H1 (cell line): Measurements from ENCODE around the gene AKR1B15. TPM values are rescaled to one million over a fixed set of nuclear protein-coding genes. Genes with fewer than 3 reads are reported as not detected.

Experiments
- CTCF ChIA-PET: fragments of 300-600 bp; sonication (Branson Sonifier 250); formaldehyde crosslinking; loops from one replicate; lab custom pipeline; 2021; ENCODE audit not compliant: partially characterized antibody; lab: Charles Lee
- POLR2A ChIA-PET: fragments of 300-600 bp; sonication (Branson Sonifier 250); formaldehyde crosslinking; loops from one replicate; lab custom pipeline; 2021; ENCODE audit warnings: inconsistent platforms; ENCODE audit not compliant: partially characterized antibody; lab: Charles Lee
- DNase-seq, 2 experiments: peaks; one replicate each; pipeline versions ENCODE4 v3.0.0 to v3.0.0-alpha.2; 2010 to 2022; ENCODE audit warnings: low spot score in 2 of 2, low read depth in 1 of 2, mixed read lengths in 1 of 2
- FAIRE-seq: peaks from 2 replicates; lab custom pipeline; 2011; peaks lifted over from hg19 to GRCh38; lab: Jason Lieb, UNC
- H2AFZ ChIP-seq: 2 replicates; pipeline ENCODE4 v1.8.1; 2012; ENCODE audit warnings: low read length, inconsistent platforms
- H2AK5ac ChIP-seq: 2 replicates; pipeline ENCODE4 v1.6.1; 2013; ENCODE audit warnings: low read depth, low read length
- H2BK120ac ChIP-seq: replicated peaks from 2 replicates; pipeline ENCODE3; 2013; ENCODE audit warnings: low read depth, low read length, inconsistent platforms
- H2BK12ac ChIP-seq: 2 replicates; pipeline ENCODE4 v1.6.1; 2013; ENCODE audit warnings: low read depth, low read length
- H2BK15ac ChIP-seq: 2 replicates; pipeline ENCODE4 v1.6.1; 2013; ENCODE audit warnings: low read length
- H2BK20ac ChIP-seq: 2 replicates; pipeline ENCODE4 v1.6.1; 2013; ENCODE audit warnings: low read length
- H2BK5ac ChIP-seq: 2 replicates; pipeline ENCODE4 v1.6.1; 2013; ENCODE audit warnings: low read depth, low read length
- H3K14ac ChIP-seq: 2 replicates; pipeline ENCODE4 v1.6.1; 2013; ENCODE audit warnings: inconsistent platforms; ENCODE audit not compliant: insufficient read length
- H3K18ac ChIP-seq: 2 replicates; pipeline ENCODE4 v1.6.1; 2013; ENCODE audit warnings: low read length; ENCODE audit errors: extremely low read depth
- H3K23ac ChIP-seq: 2 replicates; pipeline ENCODE4 v1.6.1; 2013; ENCODE audit warnings: inconsistent platforms; ENCODE audit not compliant: insufficient read length
- H3K23me2 ChIP-seq: 2 replicates; pipeline ENCODE4 v1.6.1; 2013; ENCODE audit warnings: low read depth, low read length
- H3K27ac ChIP-seq: 2 replicates; pipeline ENCODE4 v1.6.1; 2011; ENCODE audit warnings: low read depth, low read length, inconsistent platforms
- H3K27me3 ChIP-seq, 4 experiments: replicated peaks in 1 of 4; 1 replicate in 1 of 4; 2 replicates in 3 of 4; pipeline versions ENCODE4 v1.6.1 to v1.8.1; 2011 to 2013; ENCODE audit warnings: low read length in 3 of 4, mild to moderate bottlenecking in 3 of 4, inconsistent platforms in 2 of 4, mixed read lengths in 2 of 4, moderate library complexity in 1 of 4; ENCODE audit not compliant: control insufficient read depth in 3 of 4, insufficient read depth in 3 of 4; ENCODE audit errors: extremely low read depth in 1 of 4
- H3K36me3 ChIP-seq, 4 experiments: 2 replicates each; pipeline versions ENCODE4 v1.6.1 to v1.8.1; 2011 to 2013; ENCODE audit warnings: mild to moderate bottlenecking in 4 of 4, low read length in 3 of 4, moderate library complexity in 2 of 4, control low read depth in 1 of 4, inconsistent platforms in 1 of 4; ENCODE audit not compliant: insufficient read depth in 4 of 4, control insufficient read depth in 2 of 4
- H3K4ac ChIP-seq: replicated peaks from 2 replicates; pipeline ENCODE3; 2013; ENCODE audit warnings: low read length, low read depth, mixed read lengths, inconsistent platforms; ENCODE audit not compliant: insufficient read length
- H3K4me1 ChIP-seq, 4 experiments: replicated peaks in 1 of 4; 1 replicate in 1 of 4; 2 replicates in 3 of 4; pipeline versions ENCODE4 v1.6.1 to v1.8.1; 2011 to 2013; ENCODE audit warnings: low read length in 3 of 4, inconsistent platforms in 2 of 4, mixed read lengths in 1 of 4; ENCODE audit not compliant: insufficient read depth in 4 of 4, control insufficient read depth in 3 of 4
- H3K4me2 ChIP-seq, 2 experiments: 2 replicates each; pipeline versions ENCODE4 v1.6.1 to v1.8.1; 2011 to 2013; ENCODE audit warnings: low read depth in 2 of 2, low read length in 2 of 2, control low read depth in 1 of 2, inconsistent platforms in 1 of 2, mild to moderate bottlenecking in 1 of 2; ENCODE audit not compliant: insufficient read depth in 1 of 2
- H3K4me3 ChIP-seq, 4 experiments: fragments of 200-600, 300-600 bp in 1 of 4; sonication (generic), shearing (Covaris generic), sonication (Bioruptor Twin) in 1 of 4; 2 replicates each; pipeline versions ENCODE4 v1.5.1 to v1.8.1; 2011 to 2016; ENCODE audit warnings: low read length in 4 of 4, low read depth in 3 of 4, control low read depth in 2 of 4, inconsistent platforms in 2 of 4, mild to moderate bottlenecking in 2 of 4, mixed read lengths in 1 of 4, moderate library complexity in 1 of 4; ENCODE audit not compliant: insufficient read depth in 2 of 4; ENCODE audit errors: extremely low read depth in 1 of 4
- H3K56ac ChIP-seq: replicated peaks from 2 replicates; pipeline ENCODE3; 2013; ENCODE audit warnings: low read depth, mild to moderate bottlenecking, mixed read lengths, low read length, inconsistent platforms; ENCODE audit not compliant: insufficient read length
- H3K79me1 ChIP-seq: 2 replicates; pipeline ENCODE4 v1.6.1; 2013; ENCODE audit warnings: low read depth, low read length, control low read depth
- H3K79me2 ChIP-seq, 2 experiments: 2 replicates each; pipeline versions ENCODE4 v1.6.1 to v1.8.1; 2012 to 2013; ENCODE audit warnings: low read length in 2 of 2, mild to moderate bottlenecking in 2 of 2, inconsistent platforms in 1 of 2; ENCODE audit not compliant: insufficient read depth in 2 of 2, control insufficient read depth in 1 of 2
- H3K9ac ChIP-seq, 4 experiments: replicated peaks in 1 of 4; 1 replicate in 1 of 4; 2 replicates in 3 of 4; pipeline versions ENCODE4 v1.6.1 to v1.8.1; 2011 to 2013; ENCODE audit warnings: low read depth in 3 of 4, low read length in 3 of 4, control low read depth in 2 of 4, mild to moderate bottlenecking in 2 of 4, moderate library complexity in 2 of 4, inconsistent platforms in 1 of 4; ENCODE audit errors: extremely low read depth in 1 of 4
- H3K9me3 ChIP-seq, 2 experiments: 2 replicates each; pipeline versions ENCODE4 v1.6.1 to v1.8.1; 2012 to 2013; ENCODE audit warnings: mild to moderate bottlenecking in 2 of 2, moderate library complexity in 2 of 2, control low read depth in 1 of 2, inconsistent platforms in 1 of 2, low read depth in 1 of 2, low read length in 1 of 2, mixed read lengths in 1 of 2; ENCODE audit not compliant: insufficient read depth in 2 of 2
- H4K20me1 ChIP-seq, 2 experiments: replicated peaks in 1 of 2; 2 replicates each; pipeline versions ENCODE3 to v1.8.1; 2011 to 2013; ENCODE audit warnings: inconsistent platforms in 2 of 2, low read length in 2 of 2, mild to moderate bottlenecking in 1 of 2; ENCODE audit not compliant: insufficient read depth in 2 of 2, control insufficient read depth in 1 of 2
- H4K5ac ChIP-seq: 2 replicates; pipeline ENCODE4 v1.6.1; 2013; ENCODE audit warnings: low read length, low read depth, mixed read lengths, inconsistent platforms; ENCODE audit not compliant: insufficient read length
- H4K8ac ChIP-seq: 2 replicates; pipeline ENCODE4 v1.8.0; 2013; ENCODE audit warnings: mild to moderate bottlenecking, moderate library complexity, low read length, inconsistent platforms; ENCODE audit not compliant: insufficient read depth; ENCODE audit errors: extremely low read depth
- H4K91ac ChIP-seq: replicated peaks from 2 replicates; pipeline ENCODE3; 2013; ENCODE audit warnings: low read length, mixed read lengths, inconsistent platforms; ENCODE audit not compliant: insufficient read length
- BCL11A ChIP-seq, 2 experiments: IDR thresholded peaks; one replicate each; pipeline ENCODE4 v1.6.1; 2011; ENCODE audit warnings: low read depth in 2 of 2, low read length in 2 of 2, mild to moderate bottlenecking in 2 of 2
- BRCA1 ChIP-seq: IDR thresholded peaks from 2 replicates; pipeline ENCODE4 v1.6.1; 2012; ENCODE audit warnings: low read depth, low read length, improper control_type of control experiment
- CBX5 ChIP-seq: fragments of 300-800, 300-1000 bp; sonication (generic); IDR thresholded peaks from 2 replicates; pipeline ENCODE4 v1.7.1; 2016; ENCODE audit warnings: antibody characterized with exemption, low read length, low read depth
- CEBPB ChIP-seq: IDR thresholded peaks from 2 replicates; pipeline ENCODE4 v1.6.1; 2012; ENCODE audit warnings: low read depth, low read length
- CREB1 ChIP-seq: IDR thresholded peaks from 2 replicates; pipeline ENCODE4 v1.6.1; 2012; ENCODE audit warnings: inconsistent platforms
- EZH2 ChIP-seq: fragments of 200-600 bp; sonication (generic); IDR thresholded peaks from 2 replicates; pipeline ENCODE4 v1.7.1; 2012; ENCODE audit warnings: low read depth, mild to moderate bottlenecking, moderate library complexity, low read length, inconsistent platforms; ENCODE audit not compliant: severe bottlenecking
- GABPA ChIP-seq: IDR thresholded peaks from 2 replicates; pipeline ENCODE4 v1.6.1; 2011; ENCODE audit warnings: mild to moderate bottlenecking, low read length, moderate library complexity, borderline replicate concordance; ENCODE audit not compliant: insufficient read depth
- HDAC2 ChIP-seq, 2 experiments: fragments of 300-600 bp in 1 of 2; sonication (generic) in 1 of 2; IDR thresholded peaks; 2 replicates each; pipeline ENCODE4 v1.6.1; 2011 to 2012; ENCODE audit warnings: low read depth in 2 of 2, low read length in 2 of 2, mild to moderate bottlenecking in 2 of 2, moderate library complexity in 2 of 2, borderline replicate concordance in 1 of 2, inconsistent platforms in 1 of 2
- KDM4A ChIP-seq: IDR thresholded peaks from one replicate; pipeline ENCODE4 v1.7.1; 2012; ENCODE audit warnings: low read depth, mild to moderate bottlenecking, moderate library complexity, low read length, inconsistent platforms; ENCODE audit not compliant: severe bottlenecking
- MAX ChIP-seq: IDR thresholded peaks from 2 replicates; pipeline ENCODE4 v1.6.1; 2012; ENCODE audit warnings: inconsistent platforms
- POLR2A ChIP-seq, 2 experiments: IDR thresholded peaks; 1 replicate in 1 of 2; 2 replicates in 1 of 2; pipeline ENCODE4 v1.6.1; 2011; ENCODE audit warnings: low read depth in 2 of 2, low read length in 2 of 2, mild to moderate bottlenecking in 2 of 2; ENCODE audit errors: control extremely low read depth in 1 of 2
- RFX5 ChIP-seq: IDR thresholded peaks from 2 replicates; pipeline ENCODE4 v1.6.1; 2011; ENCODE audit warnings: low read depth, low read length, improper control_type of control experiment, borderline replicate concordance
- TBP ChIP-seq: IDR thresholded peaks from 2 replicates; pipeline ENCODE4 v1.6.1; 2011; ENCODE audit warnings: low read depth, low read length, improper control_type of control experiment
- TCF12 ChIP-seq: IDR thresholded peaks from 2 replicates; pipeline ENCODE4 v1.6.1; 2011; ENCODE audit warnings: low read depth, mild to moderate bottlenecking, low read length
- YY1 ChIP-seq: IDR thresholded peaks from 2 replicates; pipeline ENCODE4 v1.6.1; 2011; ENCODE audit warnings: low read depth, mild to moderate bottlenecking, low read length
- WGBS, 2 experiments: shearing (Covaris generic) in 1 of 2; methylation state at CpG; one replicate each; pipeline versions ENCODE4 v1.1.6 to v1.1.7; 2013 to 2015; ENCODE audit warnings: low lambda C conversion rate in 2 of 2, mixed read lengths in 2 of 2, inconsistent platforms in 1 of 2, low coverage in 1 of 2, missing lambda C conversion rate in 1 of 2; ENCODE audit not compliant: insufficient replicate concordance in 2 of 2, insufficient coverage in 1 of 2, insufficient read length in 1 of 2; ENCODE audit errors: extremely low coverage in 1 of 2, missing lambda C conversion rate in 1 of 2; 5-methylcytosine and 5-hydroxymethylcytosine counted together
- polyA plus RNA-seq, 7 experiments: library from polyadenylated mRNA; depleted of rRNA in 3 of 7; stranded (reverse) in 5 of 7; unstranded in 2 of 7; fragments of >200 nt in 5 of 7; fragments of 200-250 nt in 2 of 7; gene quantifications; 1 replicate in 5 of 7; 2 replicates in 1 of 7; 4 replicates in 1 of 7; pipeline versions ENCODE4 v1.2.1 to v1.2.3, GENCODE V29; 2011 to 2013; ENCODE audit warnings: missing spikeins in 2 of 7, mixed read lengths in 2 of 7
- total RNA-seq: library from RNA; stranded (reverse); fragmentation: NEBNext Ultra II Directional; extraction: Animal tissue kit (Norgen Biotek cat#: 25700); gene quantifications from 2 replicates; pipeline ENCODE4 v1.2.1, GENCODE V29; 2021

AKR1B15 gene
- total and polyA plus RNA-seq, 2 of the 8 experiments (the other 6 are each of a cell fraction or from before 2014, with no cell fraction given) = 0.15 to 0.47 TPM

GRCh38 chr7:134589491-134589941 lies 40.6 kb downstream of the AKR1B15 start:
- CTCF ChIA-PET = no interaction called here
- no peak overlapping the region for H2BK15ac ChIP-seq
- no peak overlapping the region for H4K5ac ChIP-seq
- POLR2A ChIA-PET = no interaction called here
- H3K27me3 ChIP-seq = no peaks in the 10 kb centered on the region
- no peak overlapping the region for H2BK20ac ChIP-seq
- H4K91ac ChIP-seq = no peak overlapping the region
- no peak overlapping the region for H3K18ac ChIP-seq
- no peaks in the 10 kb centered on the region for H3K79me2 ChIP-seq
- no peak overlapping the region for H3K4me3 ChIP-seq
- no peaks in the 10 kb centered on the region for H3K79me1 ChIP-seq
- H3K56ac ChIP-seq = no peak overlapping the region
- H3K36me3 ChIP-seq = no peaks in the 10 kb centered on the region
- no peak overlapping the region for H2AFZ ChIP-seq
- H4K8ac ChIP-seq = no peak overlapping the region
- no peak overlapping the region for H2AK5ac ChIP-seq
- H3K23me2 ChIP-seq = no peaks in the 10 kb centered on the region; the same call in 1 of the 2 replicates
- H3K4me2 ChIP-seq = no peak overlapping the region
- no peak overlapping the region for H3K27ac ChIP-seq
- H3K9me3 ChIP-seq = no peaks in the 10 kb centered on the region; a peak in 1 of 4 replicates
- no peaks in the 10 kb centered on the region for H3K4me1 ChIP-seq
- DNase-seq (no peak), FAIRE-seq (no peak)
- TF ChIP-seq KDM4A (no peak), BRCA1 (no peak), TBP (no peak), YY1 (no peak), HDAC2 (IDR thresholded peaks at IDR 0.05; ENCODE audit: borderline replicate concordance in 1 of 2, low read depth in 2 of 2, low read length in 2 of 2) (no peak), MAX (no peak), RFX5 (no peak), EZH2 (no peak), BCL11A (IDR thresholded peaks at IDR 0.05; ENCODE audit: low read depth in 2 of 2, low read length in 2 of 2) (no peak), CBX5 (no peak), CREB1 (no peak), GABPA (no peak), POLR2A (IDR thresholded peaks at IDR 0.05; ENCODE audit: control extremely low read depth in 1 of 2, low read depth in 2 of 2, low read length in 2 of 2) (no peak), TCF12 (no peak), CEBPB (no peak)
- WGBS, 2 experiments = 77% methylated on average over 3 of the region's 3 CpGs; no CpG with 5 or more reads in 1 of the 2 experiments
- H3K4ac ChIP-seq = no peak overlapping the region
- H2BK12ac ChIP-seq = no peak overlapping the region
- no peak overlapping the region for H3K9ac ChIP-seq
- no peak overlapping the region for H3K23ac ChIP-seq
- H3K14ac ChIP-seq = no peak overlapping the region
- no peak overlapping the region for H2BK5ac ChIP-seq
- no peaks in the 10 kb centered on the region for H4K20me1 ChIP-seq
- no peak overlapping the region for H2BK120ac ChIP-seq
